MM.1S (cell line): ENCODE measurements around the gene ZCCHC2.

Source experiments
- DNase-seq: peaks from one replicate; pipeline ENCODE4 v3.0.0-alpha.2; 2015
- H2AFZ ChIP-seq: fragments of 300-600 bp; sonication (generic); 2 replicates; pipeline ENCODE4 v1.6.0; 2016; ENCODE audit warnings: antibody characterized with exemption, low read length
- H3F3A ChIP-seq: fragments of 300-600 bp; sonication (generic); 2 replicates; pipeline ENCODE4 v1.6.1; 2016; ENCODE audit warnings: mild to moderate bottlenecking, antibody characterized with exemption, low read length, moderate library complexity, mixed read lengths; ENCODE audit not compliant: insufficient read depth
- H3K27ac ChIP-seq: fragments of 300-600 bp; sonication (generic); 2 replicates; pipeline ENCODE4 v1.5.1; 2016; ENCODE audit warnings: mild to moderate bottlenecking, low read length
- H3K27me3 ChIP-seq: fragments of 300-600 bp; sonication (generic); replicated peaks from 2 replicates; pipeline ENCODE4 v1.6.0; 2016; ENCODE audit warnings: low read length; ENCODE audit not compliant: insufficient read depth
- H3K36me3 ChIP-seq: fragments of 300-600 bp; sonication (generic); replicated peaks from 2 replicates; pipeline ENCODE4 v1.6.1; 2016; ENCODE audit warnings: mild to moderate bottlenecking, low read length, mixed read lengths; ENCODE audit not compliant: insufficient read depth
- H3K4me1 ChIP-seq: fragments of 300-600 bp; sonication (generic); 2 replicates; pipeline ENCODE4 v1.6.1; 2016; ENCODE audit warnings: low read length, mixed read lengths
- H3K4me2 ChIP-seq: fragments of 300-600 bp; sonication (generic); 2 replicates; pipeline ENCODE4 v1.6.0; 2016; ENCODE audit warnings: low read depth, low read length
- H3K4me3 ChIP-seq: fragments of 300-600 bp; sonication (generic); 2 replicates; pipeline ENCODE4 v1.5.1; 2016; ENCODE audit warnings: low read length, mixed read lengths
- H3K79me2 ChIP-seq: fragments of 300-600 bp; sonication (generic); 2 replicates; pipeline ENCODE4 v1.6.1; 2016; ENCODE audit warnings: mixed run types, low read length, mixed read lengths
- H3K9ac ChIP-seq: fragments of 300-600 bp; sonication (generic); 2 replicates; pipeline ENCODE4 v1.6.1; 2016; ENCODE audit warnings: low read length, mixed read lengths
- H3K9me2 ChIP-seq: fragments of 300-600 bp; sonication (generic); replicated peaks from 2 replicates; pipeline ENCODE4 v1.6.1; 2016; ENCODE audit warnings: mild to moderate bottlenecking, low read length, mixed read lengths; ENCODE audit not compliant: insufficient read depth
- H3K9me3 ChIP-seq: fragments of 300-600 bp; sonication (generic); replicated peaks from 2 replicates; pipeline ENCODE4 v1.6.1; 2016; ENCODE audit warnings: mild to moderate bottlenecking, low read length, mixed read lengths; ENCODE audit not compliant: insufficient read depth
- H4K20me1 ChIP-seq: fragments of 300-600 bp; sonication (generic); 2 replicates; pipeline ENCODE4 v1.6.1; 2016; ENCODE audit warnings: mild to moderate bottlenecking, low read length, moderate library complexity, mixed read lengths; ENCODE audit not compliant: insufficient read depth
- CTCF ChIP-seq: fragments of 300-600 bp; sonication (generic); IDR thresholded peaks from 2 replicates; pipeline ENCODE4 v1.5.1; 2016; ENCODE audit warnings: antibody characterized with exemption, low read length, mixed read lengths
- EZH2 ChIP-seq: fragments of 300-600 bp; sonication (generic); optimal IDR thresholded peaks from 2 replicates; pipeline ENCODE3; 2017; ENCODE audit warnings: low read depth, mild to moderate bottlenecking, antibody characterized with exemption, low read length, mixed read lengths
- EZH2phosphoT487 ChIP-seq: fragments of 300-600 bp; sonication (generic); IDR thresholded peaks from 2 replicates; pipeline ENCODE4 v1.6.1; 2018; ENCODE audit warnings: antibody characterized with exemption, low read length

ZCCHC2 gene

DNA sequence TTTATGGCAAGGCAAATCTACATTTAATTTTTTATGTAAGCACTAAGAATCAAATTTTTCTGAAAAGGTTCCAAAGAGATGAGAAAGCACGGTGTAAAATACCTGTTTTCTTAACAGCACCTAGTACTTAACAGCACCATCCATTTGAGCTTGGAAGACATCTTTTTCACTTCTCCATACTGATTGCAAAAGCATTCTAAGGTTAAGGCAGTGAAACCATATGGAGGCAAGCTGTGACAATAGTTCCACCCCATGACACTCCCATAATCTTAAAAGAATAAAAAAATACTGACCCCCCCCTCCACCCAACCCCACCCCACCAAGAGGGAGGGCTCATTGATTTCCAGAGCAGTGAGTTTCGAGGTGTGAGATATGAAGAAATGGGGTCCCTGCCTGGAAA is 60.6 kb downstream of the ZCCHC2 start:
- no peaks in the 10 kb centered on the region for H3F3A ChIP-seq
- no peak overlapping the region for H3K27ac ChIP-seq
- no peaks in the 10 kb centered on the region for H3K36me3 ChIP-seq
- no peak for DNase-seq
- H3K9me3 ChIP-seq: no peaks in the 10 kb centered on the region
- TF ChIP-seq EZH2phosphoT487: no peak
- no peak for TF ChIP-seq CTCF
- no peak for TF ChIP-seq EZH2
- H3K79me2 ChIP-seq: no peaks in the 10 kb centered on the region
- H3K4me2 ChIP-seq: no peak overlapping the region
- H2AFZ ChIP-seq: no peak overlapping the region
- H3K4me1 ChIP-seq: peaks cover 5% of the 10 kb centered on the region; the same call in 1 of the 2 replicates
- H3K4me3 ChIP-seq: no peak overlapping the region
- H3K9ac ChIP-seq: no peak overlapping the region
- no peaks in the 10 kb centered on the region for H3K9me2 ChIP-seq
- peaks cover under 1% of the 10 kb centered on the region; the same call in 1 of the 2 replicates for H3K27me3 ChIP-seq
- H4K20me1 ChIP-seq: no peaks in the 10 kb centered on the region

GRCh38 chr18:62584241-62585120 is 61.7 kb downstream of the ZCCHC2 start:
- Histone ChIP-seq H3K9ac (no peak overlapping the region), H3K4me3 (no peak overlapping the region), H3K27me3 (no peaks in the 10 kb centered on the region; the same call in 1 of the 2 replicates), H3K4me2 (peak overlapping the region; percentile 58; the same call in 1 of the 2 replicates), H3F3A (no peaks in the 10 kb centered on the region), H3K4me1 (peaks cover 5% of the 10 kb centered on the region; the same call in 1 of the 2 replicates), H3K36me3 (no peaks in the 10 kb centered on the region), H3K9me2 (no peaks in the 10 kb centered on the region), H3K9me3 (no peaks in the 10 kb centered on the region), H4K20me1 (no peaks in the 10 kb centered on the region), H3K27ac (no peak overlapping the region), H3K79me2 (no peaks in the 10 kb centered on the region), H2AFZ (no peak overlapping the region)
- no peak for TF ChIP-seq EZH2
- TF ChIP-seq CTCF: peak; percentile 98
- TF ChIP-seq EZH2phosphoT487: no peak
- DNase-seq: peak; percentile 85

DNA sequence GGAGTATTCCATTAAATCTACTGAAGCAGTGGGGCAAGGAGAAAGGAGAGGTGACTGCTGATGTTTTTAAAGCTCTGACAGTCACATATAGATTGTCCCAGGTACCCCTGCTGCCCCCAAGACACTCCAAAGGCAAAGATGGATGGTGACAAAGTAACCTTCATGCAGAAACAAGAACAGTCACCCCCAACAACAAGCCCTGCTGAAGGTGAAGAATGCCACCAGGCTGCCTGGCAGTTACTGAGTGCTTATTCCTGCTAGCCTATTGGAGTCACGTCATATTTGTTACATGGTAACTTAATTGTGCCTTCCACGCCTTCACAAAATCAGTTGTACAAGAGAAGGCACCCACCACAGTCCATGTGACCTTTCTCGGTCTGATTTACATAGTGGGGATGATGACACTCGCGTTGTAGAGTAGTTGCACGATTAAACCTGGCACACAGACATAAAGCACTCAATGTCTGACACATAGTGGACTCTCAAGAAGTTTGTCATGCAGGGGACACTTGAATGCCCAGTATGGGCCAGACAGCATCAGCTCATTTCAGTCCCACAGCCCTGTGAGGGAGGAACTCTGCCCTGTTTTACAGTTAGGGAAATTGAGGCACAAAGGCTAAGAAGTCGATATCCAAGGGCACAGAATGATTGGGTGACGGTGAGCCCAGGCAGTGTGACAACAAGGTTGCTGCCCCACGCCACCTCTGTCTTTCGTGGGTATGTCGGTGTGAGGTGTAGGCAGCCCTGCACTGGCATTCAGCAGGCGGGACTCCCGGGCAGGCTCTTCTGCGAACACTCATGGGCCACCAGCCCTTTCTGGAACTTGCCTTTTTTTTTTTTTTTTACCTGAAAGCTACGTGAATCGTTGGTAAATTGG is 62.7 kb downstream of the ZCCHC2 start:
- Histone ChIP-seq H3K4me1 (peaks cover 5% of the 10 kb centered on the region; the same call in 1 of the 2 replicates), H3K79me2 (no peaks in the 10 kb centered on the region), H4K20me1 (no peaks in the 10 kb centered on the region), H3K9ac (no peak overlapping the region), H3F3A (no peaks in the 10 kb centered on the region), H3K27ac (no peak overlapping the region), H2AFZ (peak overlapping the region; percentile 26; the same call in 1 of the 2 replicates), H3K36me3 (no peaks in the 10 kb centered on the region), H3K27me3 (no peaks in the 10 kb centered on the region; the same call in 1 of the 2 replicates), H3K9me2 (no peaks in the 10 kb centered on the region), H3K4me3 (peak overlapping the region; percentile 51), H3K4me2 (peak overlapping the region; percentile 37; the same call in 1 of the 2 replicates), H3K9me3 (no peaks in the 10 kb centered on the region)
- TF ChIP-seq CTCF: no peak
- no peak for TF ChIP-seq EZH2phosphoT487
- TF ChIP-seq EZH2: no peak
- no peak for DNase-seq
